SK-N-SH (cell line): ENCODE data around the gene SERBP1.

Source experiments
- CHD2 ChIP-seq: fragments of 150-350 bp; IDR thresholded peaks from 2 replicates; pipeline ENCODE4 v1.6.1; 2018; ENCODE audit warnings: low read length; ENCODE audit not compliant: partially characterized antibody
- EZH2phosphoT487 ChIP-seq: fragments of 200-600 bp; sonication (generic); IDR thresholded peaks from 2 replicates; pipeline ENCODE4 v1.6.1; 2017; ENCODE audit warnings: low read depth, mixed run types, mild to moderate bottlenecking, antibody characterized with exemption, moderate library complexity, borderline replicate concordance
- GABPA ChIP-seq: IDR thresholded peaks from 2 replicates; pipeline ENCODE4 v1.4.0; 2012; ENCODE audit warnings: low read depth, mild to moderate bottlenecking
- RAD21 ChIP-seq: IDR thresholded peaks from 2 replicates; pipeline ENCODE4 v1.6.1; 2012; ENCODE audit warnings: mild to moderate bottlenecking, low read length
- SIN3A ChIP-seq: IDR thresholded peaks from 2 replicates; pipeline ENCODE4 v1.6.1; 2012; ENCODE audit warnings: low read depth, mild to moderate bottlenecking, low read length, moderate library complexity, borderline replicate concordance
- TAF1 ChIP-seq: IDR thresholded peaks from 2 replicates; pipeline ENCODE4 v1.6.1; 2012; ENCODE audit warnings: low read depth, mild to moderate bottlenecking, low read length, moderate library complexity, borderline replicate concordance
- TF ChIP-seq, protein P1 (sequence below): fragments of 200-600 bp; sonication (generic); IDR thresholded peaks from 2 replicates; pipeline ENCODE4 v1.6.1; 2017; ENCODE audit warnings: antibody characterized with exemption, mild to moderate bottlenecking, moderate library complexity
- TF ChIP-seq, protein P2 (sequence below): IDR thresholded peaks from 2 replicates; pipeline ENCODE4; 2012

DNA sequence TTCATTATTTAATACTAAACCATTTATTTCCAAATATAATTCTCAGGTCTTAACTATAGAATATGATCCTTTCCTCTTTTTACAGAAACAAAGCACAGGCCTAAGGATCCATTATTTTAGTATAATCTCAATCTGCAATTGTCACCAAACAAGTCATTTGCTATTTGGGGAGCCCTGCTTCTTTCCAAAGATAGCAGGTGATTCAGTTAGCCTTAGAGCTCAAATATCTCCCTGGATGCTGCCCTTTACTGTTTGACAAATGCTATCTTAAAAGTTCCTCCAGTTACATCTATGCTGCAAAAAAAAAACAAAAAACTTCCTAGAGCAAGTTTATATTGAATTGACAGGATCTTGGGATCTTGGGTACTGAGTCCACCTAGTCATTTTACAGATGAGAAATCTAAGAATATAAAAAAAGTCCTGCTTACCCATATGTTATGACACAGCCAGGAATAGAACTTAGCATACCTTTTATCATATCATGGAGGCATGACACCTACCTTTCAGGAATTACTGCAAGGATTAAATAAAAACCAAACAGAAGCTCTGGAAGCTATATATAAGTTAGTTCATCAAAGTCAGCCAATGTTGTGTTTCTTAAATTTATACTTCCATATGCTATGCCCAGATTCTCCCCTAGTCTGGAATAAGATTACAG lies 9.2 kb downstream of the SERBP1 start:
- no peak for TF ChIP-seq CHD2
- TF ChIP-seq SIN3A: no peak
- TF ChIP-seq, protein P1, sequence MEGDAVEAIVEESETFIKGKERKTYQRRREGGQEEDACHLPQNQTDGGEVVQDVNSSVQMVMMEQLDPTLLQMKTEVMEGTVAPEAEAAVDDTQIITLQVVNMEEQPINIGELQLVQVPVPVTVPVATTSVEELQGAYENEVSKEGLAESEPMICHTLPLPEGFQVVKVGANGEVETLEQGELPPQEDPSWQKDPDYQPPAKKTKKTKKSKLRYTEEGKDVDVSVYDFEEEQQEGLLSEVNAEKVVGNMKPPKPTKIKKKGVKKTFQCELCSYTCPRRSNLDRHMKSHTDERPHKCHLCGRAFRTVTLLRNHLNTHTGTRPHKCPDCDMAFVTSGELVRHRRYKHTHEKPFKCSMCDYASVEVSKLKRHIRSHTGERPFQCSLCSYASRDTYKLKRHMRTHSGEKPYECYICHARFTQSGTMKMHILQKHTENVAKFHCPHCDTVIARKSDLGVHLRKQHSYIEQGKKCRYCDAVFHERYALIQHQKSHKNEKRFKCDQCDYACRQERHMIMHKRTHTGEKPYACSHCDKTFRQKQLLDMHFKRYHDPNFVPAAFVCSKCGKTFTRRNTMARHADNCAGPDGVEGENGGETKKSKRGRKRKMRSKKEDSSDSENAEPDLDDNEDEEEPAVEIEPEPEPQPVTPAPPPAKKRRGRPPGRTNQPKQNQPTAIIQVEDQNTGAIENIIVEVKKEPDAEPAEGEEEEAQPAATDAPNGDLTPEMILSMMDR: no peak
- TF ChIP-seq RAD21: no peak
- TF ChIP-seq GABPA: no peak
- TF ChIP-seq EZH2phosphoT487: no peak
- no peak for TF ChIP-seq TAF1
- TF ChIP-seq, protein P2, sequence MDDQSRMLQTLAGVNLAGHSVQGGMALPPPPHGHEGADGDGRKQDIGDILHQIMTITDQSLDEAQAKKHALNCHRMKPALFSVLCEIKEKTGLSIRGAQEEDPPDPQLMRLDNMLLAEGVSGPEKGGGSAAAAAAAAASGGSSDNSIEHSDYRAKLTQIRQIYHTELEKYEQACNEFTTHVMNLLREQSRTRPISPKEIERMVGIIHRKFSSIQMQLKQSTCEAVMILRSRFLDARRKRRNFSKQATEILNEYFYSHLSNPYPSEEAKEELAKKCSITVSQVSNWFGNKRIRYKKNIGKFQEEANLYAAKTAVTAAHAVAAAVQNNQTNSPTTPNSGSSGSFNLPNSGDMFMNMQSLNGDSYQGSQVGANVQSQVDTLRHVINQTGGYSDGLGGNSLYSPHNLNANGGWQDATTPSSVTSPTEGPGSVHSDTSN: no peak
